Hepatocyte (in vitro differentiated cells): ENCODE results near the gene NFRKB. TPM values are rescaled to one million over a fixed set of nuclear protein-coding genes. Genes with fewer than 3 reads are reported as not detected.

ENCODE experiments used
- DNase-seq: peaks from one replicate; pipeline ENCODE4 v3.0.0-alpha.2; 2016; ENCODE audit warnings: low spot score
- H2AFZ ChIP-seq: fragments of 200-600 bp; sonication (generic); 2 replicates; pipeline ENCODE4 v1.6.0; 2016; ENCODE audit warnings: antibody characterized with exemption, mild to moderate bottlenecking
- H3K27ac ChIP-seq: fragments of 200-600 bp; sonication (generic); 2 replicates; pipeline ENCODE4 v1.5.1; 2016; ENCODE audit warnings: mild to moderate bottlenecking
- H3K27me3 ChIP-seq: fragments of 200-600 bp; sonication (generic); 2 replicates; pipeline ENCODE4 v1.6.1; 2016
- H3K36me3 ChIP-seq: fragments of 200-600 bp; sonication (generic); replicated peaks from 2 replicates; pipeline ENCODE4 v1.5.1; 2016; ENCODE audit warnings: low read depth; ENCODE audit not compliant: insufficient read depth
- H3K4me1 ChIP-seq: fragments of 200-600 bp; sonication (generic); 2 replicates; pipeline ENCODE4 v1.5.1; 2016; ENCODE audit warnings: mild to moderate bottlenecking, moderate library complexity; ENCODE audit not compliant: insufficient read depth
- H3K4me2 ChIP-seq: fragments of 200-600 bp; sonication (generic); 2 replicates; pipeline ENCODE4 v1.6.0; 2016
- H3K4me3 ChIP-seq: fragments of 200-600 bp; sonication (generic); 2 replicates; pipeline ENCODE4 v1.5.1; 2016; ENCODE audit warnings: mild to moderate bottlenecking
- H3K79me2 ChIP-seq: fragments of 200-600 bp; sonication (generic); 2 replicates; pipeline ENCODE4 v1.6.0; 2017; ENCODE audit warnings: mild to moderate bottlenecking
- H3K9me2 ChIP-seq: fragments of 200-600 bp; sonication (generic); replicated peaks from 2 replicates; pipeline ENCODE4 v1.6.0; 2017; ENCODE audit warnings: mild to moderate bottlenecking; ENCODE audit not compliant: insufficient read depth
- H3K9me3 ChIP-seq: fragments of 200-600 bp; sonication (generic); 2 replicates; pipeline ENCODE4 v1.5.1; 2016; ENCODE audit warnings: low read depth, mild to moderate bottlenecking
- H4K20me1 ChIP-seq: fragments of 200-600 bp; sonication (generic); 2 replicates; pipeline ENCODE4 v1.6.0; 2016; ENCODE audit warnings: mild to moderate bottlenecking; ENCODE audit not compliant: insufficient read depth, poor library complexity, severe bottlenecking
- CTCF ChIP-seq: fragments of 200-600 bp; sonication (generic); IDR thresholded peaks from 2 replicates; pipeline ENCODE4 v1.5.1; 2016; ENCODE audit warnings: antibody characterized with exemption, mild to moderate bottlenecking; ENCODE audit not compliant: poor library complexity
- EZH2 ChIP-seq: fragments of 200-600 bp; sonication (generic); IDR thresholded peaks from 2 replicates; pipeline ENCODE4 v1.6.1; 2016; ENCODE audit warnings: antibody characterized with exemption, mild to moderate bottlenecking, borderline replicate concordance
- EZH2phosphoT487 ChIP-seq: fragments of 200-600 bp; sonication (generic); IDR thresholded peaks from one replicate; pipeline ENCODE4 v1.6.1; 2018; ENCODE audit warnings: antibody characterized with exemption, mild to moderate bottlenecking, low read depth, moderate library complexity; ENCODE audit not compliant: unreplicated experiment, severe bottlenecking
- WGBS: methylation state at CpG from one replicate; pipeline ENCODE4 v1.1.6; 2016; ENCODE audit warnings: low lambda C conversion rate; ENCODE audit errors: missing lambda C conversion rate; 5-methylcytosine and 5-hydroxymethylcytosine counted together
- polyA plus RNA-seq: library from polyadenylated mRNA; unstranded; fragments of >200 nt; fragmentation: Nextera tagmentation; extraction: Ambion mirVana; gene quantifications from 2 replicates; pipeline ENCODE4 v1.2.1, GENCODE V29; 2016
- total RNA-seq: library from RNA; depleted of rRNA; stranded (reverse); fragments of >200 nt; gene quantifications from 2 replicates; pipeline ENCODE4 v1.2.3, GENCODE V29; 2014

NFRKB gene
- total RNA-seq: 19.3 and 27.3 TPM in 2 replicates
- polyA plus RNA-seq: 12.8 and 21.0 TPM in 2 replicates

GRCh38 chr11:129895126-129896041 is at the start of gene NFRKB:
Gene NFRKB (minus strand): TSS chr11:129895578. CDS start chr11:129892849, 2,729 bp downstream.
- Histone ChIP-seq H3K9me3 (no peaks in the 10 kb centered on the region), H3K27ac (peak within 1 kb of the TSS; percentile 86), H3K9me2 (no peaks in the 10 kb centered on the region), H2AFZ (peak within 1 kb of the TSS; percentile 84), H3K36me3 (no peaks in the 10 kb centered on the region), H3K4me3 (peak within 1 kb of the TSS; percentile 95), H3K79me2 (peaks cover 34% of the 10 kb centered on the region), H3K4me2 (peak within 1 kb of the TSS; percentile 88), H4K20me1 (no peaks in the 10 kb centered on the region), H3K4me1 (peaks cover 19% of the 10 kb centered on the region), H3K27me3 (no peaks in the 10 kb centered on the region)
- no peak for TF ChIP-seq EZH2phosphoT487
- no peak for TF ChIP-seq CTCF
- no peak for TF ChIP-seq EZH2
- 3% methylated on average over 38 of the region's 77 CpGs for WGBS
- DNase-seq: peak; percentile 92

- Histone ChIP-seq H3K9me3 (no peaks in the 10 kb centered on the region), H3K4me1 (peaks cover 18% of the 10 kb centered on the region), H3K36me3 (no peaks in the 10 kb centered on the region), H3K27ac (no peak overlapping the region), H3K79me2 (no peaks in the 10 kb centered on the region), H3K27me3 (no peaks in the 10 kb centered on the region), H3K4me3 (no peak overlapping the region), H3K4me2 (no peak overlapping the region), H2AFZ (no peak overlapping the region), H4K20me1 (no peaks in the 10 kb centered on the region), H3K9me2 (no peaks in the 10 kb centered on the region)
- no peak for DNase-seq
- TF ChIP-seq CTCF: no peak
- TF ChIP-seq EZH2: no peak
- no peak for TF ChIP-seq EZH2phosphoT487
- WGBS: 98% methylated on average over 18 of the region's 18 CpGs
These were observed 49.3 kb upstream of the NFRKB start for GRCh38 chr11:129944696-129945095.

- H3K27ac ChIP-seq: peak overlapping the region; percentile 42
- no peak for TF ChIP-seq EZH2phosphoT487
- no peak for TF ChIP-seq CTCF
- no peak for TF ChIP-seq EZH2
These were observed 47.7 kb upstream of the NFRKB start for GRCh38 chr11:129943036-129943435.

More at GRCh38 chr11:129943036-129943435, 47.7 kb upstream of the NFRKB start:
- Histone ChIP-seq H3K27me3 (no peaks in the 10 kb centered on the region), H3K4me3 (no peak overlapping the region), H3K9me3 (no peaks in the 10 kb centered on the region), H2AFZ (no peak overlapping the region), H3K79me2 (no peaks in the 10 kb centered on the region), H3K4me1 (peaks cover 15% of the 10 kb centered on the region), H3K9me2 (no peaks in the 10 kb centered on the region), H3K36me3 (no peaks in the 10 kb centered on the region), H3K4me2 (peak overlapping the region; percentile 31), H4K20me1 (no peaks in the 10 kb centered on the region)
- no peak for DNase-seq
